ENCODE results near the gene PTCD1. TPM values are rescaled to one million over a fixed set of nuclear protein-coding genes. Genes with fewer than 3 reads are reported as not detected.
"Not testable (repeated sequence)": the region's sequence is repeated elsewhere in the genome, so short reads cannot be mapped to it uniquely, and the experiment has no call there.

PTCD1 gene
- total and polyA plus RNA-seq, 2 of the 8 experiments (the other 6 are each of a cell fraction or from before 2014, with no cell fraction given), result 7.5 to 7.6 TPM

DNA sequence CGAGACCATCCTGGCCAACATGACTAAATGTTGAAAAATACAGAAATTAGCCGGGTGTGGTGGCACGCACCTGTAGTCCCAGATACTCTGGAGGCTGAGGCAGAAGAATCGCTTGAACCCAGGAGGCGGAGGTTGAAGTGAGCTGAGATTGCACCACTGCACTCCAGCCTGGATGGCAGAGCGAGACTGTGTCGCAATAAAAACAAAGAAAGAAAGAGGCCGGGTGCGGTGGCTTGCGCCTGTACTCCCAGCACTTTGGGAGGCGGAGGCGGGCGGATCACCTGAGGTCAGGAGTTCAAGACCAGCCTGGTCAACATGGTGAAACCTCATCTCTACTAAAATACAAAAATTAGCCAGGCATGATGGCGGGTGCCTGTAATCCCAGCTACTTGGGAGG lies 51.4 kb downstream of the PTCD1 start:
- not testable (repeated sequence) for H4K91ac ChIP-seq (replicated peaks; ENCODE audit: insufficient read length, low read length); H3K27me3 ChIP-seq (replicated peaks in 1 of 4; ENCODE audit: control insufficient read depth in 3 of 4, extremely low read depth in 1 of 4, insufficient read depth in 3 of 4, low read length in 3 of 4); H2BK20ac ChIP-seq (ENCODE audit: low read length); DNase-seq (ENCODE audit: low read depth in 1 of 2, low spot score in 2 of 2); H3K4me1 ChIP-seq (replicated peaks in 1 of 4; ENCODE audit: control insufficient read depth in 3 of 4, insufficient read depth in 4 of 4, low read length in 3 of 4); H3K9ac ChIP-seq (replicated peaks in 1 of 4; ENCODE audit: extremely low read depth in 1 of 4, low read depth in 3 of 4, low read length in 3 of 4); H2BK15ac ChIP-seq (ENCODE audit: low read length); H3K23me2 ChIP-seq (ENCODE audit: low read depth, low read length); H3K79me2 ChIP-seq (ENCODE audit: control insufficient read depth in 1 of 2, insufficient read depth in 2 of 2, low read length in 2 of 2); H3K14ac ChIP-seq (ENCODE audit: insufficient read length); H2AFZ ChIP-seq (ENCODE audit: low read length); H3K9me3 ChIP-seq (ENCODE audit: insufficient read depth in 2 of 2, low read depth in 1 of 2, low read length in 1 of 2); H3K4me3 ChIP-seq (ENCODE audit: extremely low read depth in 1 of 4, insufficient read depth in 2 of 4, low read depth in 3 of 4, low read length in 4 of 4); H3K18ac ChIP-seq (ENCODE audit: extremely low read depth, low read length); H2BK5ac ChIP-seq (ENCODE audit: low read depth, low read length); H3K27ac ChIP-seq (ENCODE audit: low read depth, low read length); H4K8ac ChIP-seq (ENCODE audit: extremely low read depth, insufficient read depth, low read length); FAIRE-seq; H2BK120ac ChIP-seq (replicated peaks; ENCODE audit: low read depth, low read length); H3K23ac ChIP-seq (ENCODE audit: insufficient read length); H3K56ac ChIP-seq (replicated peaks; ENCODE audit: insufficient read length, low read depth, low read length); H4K5ac ChIP-seq (ENCODE audit: insufficient read length, low read depth, low read length); H2BK12ac ChIP-seq (ENCODE audit: low read depth, low read length); H3K4ac ChIP-seq (replicated peaks; ENCODE audit: insufficient read length, low read depth, low read length); H2AK5ac ChIP-seq (ENCODE audit: low read depth, low read length); H3K79me1 ChIP-seq (ENCODE audit: low read depth, low read length); H3K4me2 ChIP-seq (ENCODE audit: insufficient read depth in 1 of 2, low read depth in 2 of 2, low read length in 2 of 2)
- ChIA-PET POLR2A (ENCODE audit: partially characterized antibody) (interaction anchor here (1.2 to 1.9 kb wide), 2 partner anchors 13 to 22 kb away, joined by 4 to 5 read pairs; partner anchors contain the start of genes BUD31 and PDAP1), CTCF (ENCODE audit: partially characterized antibody) (interaction anchor here (0.6 to 2.5 kb wide), 7 partner anchors 10 to 287 kb away, joined by 3 to 14 read pairs (median 4); partner anchors contain the start of genes BUD31 and PDAP1)
- H3K36me3 ChIP-seq (ENCODE audit: control insufficient read depth in 2 of 4, insufficient read depth in 4 of 4, low read length in 3 of 4), result peaks cover 2 to 26% (median 16%) of the 10 kb centered on the region in 4 experiments; a peak in 6 of 8 replicates
- WGBS, 2 experiments (ENCODE audit: extremely low coverage in 1 of 2, insufficient coverage in 1 of 2, insufficient read length in 1 of 2, insufficient replicate concordance in 2 of 2, low coverage in 1 of 2, low lambda C conversion rate in 2 of 2, missing lambda C conversion rate in 1 of 2), result 84% methylated on average over 14 of the region's 14 CpGs; no CpG with 5 or more reads in 1 of the 2 experiments
- H4K20me1 ChIP-seq (replicated peaks in 1 of 2; ENCODE audit: control insufficient read depth in 1 of 2, insufficient read depth in 2 of 2, low read length in 2 of 2), result peaks cover 11% of the 10 kb centered on the region in 2 experiments
